ENCODE measurements around the gene SLCO4A1.

SLCO4A1 gene

DNA sequence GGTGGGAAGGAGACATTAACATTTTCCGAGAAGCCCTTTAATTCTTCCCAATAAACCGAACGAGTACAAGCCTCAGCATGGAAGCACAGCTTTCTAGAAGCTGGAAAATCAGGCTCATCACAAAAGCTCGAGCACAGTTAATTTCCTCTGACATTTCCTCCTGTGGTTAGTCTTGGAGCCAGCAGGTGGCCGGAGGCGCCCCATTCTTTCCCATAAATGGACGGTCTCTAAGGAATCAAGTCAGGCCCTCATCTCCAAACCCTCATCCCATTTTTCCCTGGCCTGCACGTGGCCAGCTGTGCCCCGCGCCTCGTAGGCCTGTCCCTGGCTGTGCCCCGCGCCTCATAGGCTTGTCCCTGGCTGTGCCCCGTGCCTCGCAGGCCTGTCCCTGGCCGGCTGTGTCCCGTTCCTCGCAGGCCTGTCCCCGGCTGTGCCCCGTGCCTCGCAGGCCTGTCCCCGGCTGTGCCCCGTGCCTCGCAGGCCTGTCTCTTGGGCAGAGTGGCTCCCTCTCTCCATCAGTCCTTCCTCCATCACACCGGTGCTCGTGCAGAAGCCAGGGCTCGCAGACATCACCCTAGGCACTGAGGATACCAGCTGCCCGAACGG, 46.7 kb downstream of the SLCO4A1 start:
- DNase-seq = no peak

- DNase-seq = no peak
Observed at GRCh38 chr20:62689861-62690260, 47.6 kb downstream of the SLCO4A1 start.

DNA sequence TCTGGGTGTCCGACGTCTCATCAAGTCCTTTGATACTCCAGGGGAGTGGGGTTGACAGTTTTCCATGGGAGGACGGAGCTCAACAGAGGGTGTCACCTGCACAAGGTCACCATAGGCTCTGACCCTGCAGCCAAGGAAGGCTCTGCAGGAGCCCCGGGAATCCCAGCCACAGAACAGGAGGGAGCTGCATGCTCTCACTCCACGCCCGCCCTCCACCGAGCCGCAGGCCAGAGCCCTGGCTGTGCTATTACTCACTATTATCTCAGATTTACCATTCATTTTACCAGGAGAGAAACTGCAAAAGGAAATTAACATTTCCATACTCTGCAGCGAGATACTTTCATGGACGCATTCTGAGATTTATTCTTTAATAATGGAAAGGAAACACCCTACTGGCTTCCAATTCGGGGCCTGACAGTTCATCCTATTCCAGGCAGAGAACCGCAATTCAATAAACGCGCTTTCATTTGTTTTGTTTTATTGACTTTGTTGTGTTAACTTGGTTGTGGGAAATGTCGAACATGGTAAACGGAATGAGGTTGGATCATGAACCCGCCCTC, 48.0 kb downstream of the SLCO4A1 start:
- no peak for DNase-seq

DNA sequence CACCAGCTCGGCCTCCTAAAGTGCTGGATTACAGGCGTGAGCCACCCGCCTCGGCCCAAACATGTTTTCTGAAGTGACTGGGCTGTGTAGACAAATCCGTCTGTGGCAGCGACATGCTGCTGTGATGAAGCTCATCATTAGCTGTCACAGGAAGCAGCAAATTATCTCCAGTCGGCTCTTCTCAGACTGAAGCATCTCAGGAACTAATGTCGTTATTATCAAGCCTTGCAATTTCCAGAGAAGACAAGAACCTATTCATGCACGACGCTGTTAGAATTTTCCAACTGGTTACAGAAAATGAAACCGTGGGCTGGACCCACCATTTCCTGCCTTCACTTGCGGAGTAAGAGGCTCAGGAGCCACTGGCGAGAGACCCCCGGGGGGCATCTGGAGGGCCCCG, 49.2 kb downstream of the SLCO4A1 start:
- no peak for DNase-seq

GRCh38 chr20:62692176-62692575, 49.9 kb downstream of the SLCO4A1 start:
- no peak for DNase-seq

DNA sequence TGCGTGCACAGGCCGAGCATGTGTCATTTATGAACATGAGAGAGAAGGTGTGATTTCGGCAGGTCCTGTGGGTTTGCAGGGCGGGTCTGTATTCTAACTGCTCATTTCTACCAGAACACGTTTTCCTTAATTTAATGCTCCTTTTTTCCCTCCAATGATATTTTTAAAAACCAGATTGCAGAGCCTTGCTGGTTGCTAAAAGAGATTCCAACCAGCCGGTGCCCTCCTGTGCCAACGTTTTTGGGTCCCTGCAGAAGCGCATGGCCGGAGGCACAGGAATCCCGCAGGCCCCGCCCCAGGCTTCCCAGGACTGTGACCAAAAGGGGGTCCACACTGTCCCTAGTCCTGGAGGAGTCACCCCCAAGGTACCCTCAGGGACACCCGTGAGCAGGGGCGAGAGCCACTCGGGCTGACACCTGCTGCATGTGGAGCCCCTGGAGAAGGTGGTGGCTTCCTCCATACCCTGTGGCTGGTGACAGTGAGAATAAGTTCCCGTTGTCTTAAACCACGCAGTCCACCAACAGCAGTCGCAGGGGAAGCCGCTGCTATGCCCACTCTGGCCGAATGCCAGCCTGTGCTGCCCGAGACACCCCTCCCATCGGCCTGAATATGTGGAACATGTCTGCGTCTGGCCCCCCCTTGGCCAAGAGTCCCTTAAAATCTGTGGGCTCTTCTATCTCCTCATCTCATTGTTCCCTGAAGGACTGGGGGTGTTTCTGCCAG, 50.7 kb downstream of the SLCO4A1 start:
- no peak for DNase-seq

DNA sequence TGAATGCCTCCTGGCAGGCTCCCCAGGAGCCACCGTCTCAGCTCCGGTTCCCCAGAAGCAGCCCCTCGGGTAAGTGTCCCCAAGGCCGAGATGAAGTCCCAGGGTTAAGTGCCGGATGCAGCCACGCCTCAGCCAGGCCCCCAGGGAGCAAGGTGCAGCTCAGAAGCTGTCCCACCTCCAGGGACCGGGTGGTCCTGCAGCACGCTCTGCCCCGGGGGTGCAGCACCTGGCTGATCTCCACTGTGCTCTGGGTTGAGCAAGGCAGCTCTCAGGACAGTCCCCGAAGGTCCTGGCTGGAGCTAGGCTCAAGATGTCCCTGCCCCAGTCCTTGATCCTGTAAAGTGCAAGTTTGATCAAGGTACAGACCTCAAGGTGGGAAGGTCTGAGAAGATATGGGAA, 51.2 kb downstream of the SLCO4A1 start:
- DNase-seq = no peak

- no peak for DNase-seq
Observed at GRCh38 chr20:62694106-62694505, 51.8 kb downstream of the SLCO4A1 start.

- DNase-seq = no peak
Observed at GRCh38 chr20:62694868-62695267, 52.6 kb downstream of the SLCO4A1 start.

DNA sequence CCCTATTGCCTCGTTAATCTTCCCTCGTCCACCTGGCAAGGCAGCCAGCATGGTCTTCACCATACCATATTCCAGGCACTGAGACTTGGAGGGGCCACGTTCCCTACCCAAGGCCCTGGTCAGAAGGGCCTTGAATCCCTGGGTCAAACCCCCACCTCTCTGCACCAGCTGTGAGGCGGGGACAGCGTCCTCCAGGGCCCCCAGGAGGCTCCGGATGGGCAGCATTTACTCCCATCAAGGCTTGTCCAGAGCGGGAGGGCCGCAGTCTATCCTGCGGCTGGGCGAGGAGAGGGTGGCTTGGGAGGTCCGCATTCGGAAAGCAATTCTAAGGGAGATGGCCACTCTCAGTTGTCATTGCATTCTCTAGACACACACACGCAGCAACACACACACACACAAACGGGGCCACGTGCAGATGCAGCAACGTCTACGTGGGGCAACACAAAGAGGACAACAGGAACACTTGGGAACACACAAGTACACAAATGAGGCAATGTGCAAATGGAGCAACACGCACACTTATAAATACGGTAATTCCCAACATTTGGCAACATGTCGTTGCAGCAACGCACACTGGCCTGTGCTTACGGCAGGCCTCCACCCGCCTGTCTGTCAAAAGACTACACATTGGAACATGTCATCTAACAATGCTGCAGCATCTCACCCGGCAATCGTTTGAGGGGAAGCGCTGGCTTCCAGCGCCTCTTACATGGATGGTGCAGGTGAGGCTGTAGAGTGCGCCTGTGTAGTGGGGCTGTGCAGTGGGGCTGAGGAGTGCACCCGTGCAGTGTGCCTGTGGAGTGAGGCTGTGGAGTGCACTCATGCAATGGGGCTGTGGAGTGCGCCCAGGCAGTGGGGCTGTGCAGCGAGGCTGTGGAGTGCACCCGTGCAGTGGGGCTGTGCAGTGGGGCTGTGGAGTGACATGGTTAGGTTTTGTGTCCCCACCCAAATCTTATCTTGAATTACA, 53.4 kb downstream of the SLCO4A1 start:
- no peak for DNase-seq

GRCh38 chr20:62696434-62696957, 54.2 kb downstream of the SLCO4A1 start:
- no peak for DNase-seq

- no peak for DNase-seq
Observed at GRCh38 chr20:62696989-62697388, 54.7 kb downstream of the SLCO4A1 start.

DNA sequence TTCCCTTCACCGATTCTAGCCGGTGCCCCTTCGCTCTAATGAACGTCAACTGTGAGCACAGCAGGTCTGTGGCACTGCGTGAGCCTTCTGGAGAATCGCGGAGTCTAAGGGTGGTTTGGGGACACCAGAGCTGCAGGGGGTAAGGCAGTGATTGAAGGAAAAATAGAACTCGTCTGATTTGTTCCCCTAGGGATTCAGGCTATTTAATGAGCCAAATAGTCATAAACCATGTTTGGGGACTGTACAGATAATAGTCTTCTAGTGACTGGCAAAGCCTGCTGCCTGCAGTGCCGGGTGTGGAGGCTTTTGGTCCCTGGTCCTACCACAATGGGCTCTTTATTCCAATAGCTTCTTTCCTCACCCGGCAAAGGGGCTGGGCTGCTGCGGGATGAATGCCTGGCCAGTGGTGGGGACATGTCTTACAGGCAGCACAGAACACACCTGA, 55.2 kb downstream of the SLCO4A1 start:
- no peak for DNase-seq

- no peak for DNase-seq
Observed at GRCh38 chr20:62698231-62698630, 55.9 kb downstream of the SLCO4A1 start.

DNA sequence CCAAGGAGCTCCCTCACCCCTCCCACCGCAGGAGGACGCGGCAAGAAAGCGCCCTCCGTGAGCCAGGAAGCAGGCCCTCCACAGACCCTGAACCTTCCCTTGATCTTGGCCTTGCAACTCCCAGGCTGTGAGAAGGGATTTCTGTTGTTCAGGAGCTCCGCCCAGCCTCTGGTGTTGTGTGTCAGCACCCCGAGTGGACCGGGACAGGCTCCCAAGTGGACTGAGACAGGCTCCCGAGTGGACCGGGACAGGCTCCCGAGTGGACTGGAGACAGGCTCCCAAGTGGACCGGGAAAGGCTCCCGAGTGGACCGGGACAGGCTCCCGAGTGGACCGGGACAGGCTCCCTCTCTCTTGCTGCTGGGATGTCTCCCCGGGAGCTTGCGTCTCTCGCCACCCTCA, 57.0 kb downstream of the SLCO4A1 start:
- no peak for DNase-seq

DNA sequence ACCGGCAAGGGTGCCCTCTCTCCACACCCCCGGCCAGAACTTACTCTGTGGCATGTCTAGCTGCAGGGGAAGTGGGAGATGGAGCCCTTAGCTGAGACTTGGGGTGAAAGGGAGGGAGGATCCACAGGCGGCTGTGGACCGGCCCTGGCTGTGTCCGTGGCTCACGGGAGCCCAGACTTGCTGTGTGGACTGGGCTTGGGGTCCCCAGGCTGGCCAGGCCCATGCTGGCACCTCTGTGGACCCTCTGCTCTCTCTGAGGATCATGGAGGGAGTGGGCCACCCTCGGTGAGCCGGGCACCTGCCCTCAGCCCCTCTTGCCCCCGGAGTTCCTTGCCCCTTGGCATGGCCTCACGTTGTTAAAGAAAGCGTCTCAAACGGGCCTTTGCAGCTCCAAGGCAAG, 57.4 kb downstream of the SLCO4A1 start:
- DNase-seq = no peak

- no peak for DNase-seq
Observed at GRCh38 chr20:62700261-62700930, 58.1 kb downstream of the SLCO4A1 start.

GRCh38 chr20:62701161-62702012, 59.1 kb downstream of the SLCO4A1 start:
- DNase-seq = no peak

DNA sequence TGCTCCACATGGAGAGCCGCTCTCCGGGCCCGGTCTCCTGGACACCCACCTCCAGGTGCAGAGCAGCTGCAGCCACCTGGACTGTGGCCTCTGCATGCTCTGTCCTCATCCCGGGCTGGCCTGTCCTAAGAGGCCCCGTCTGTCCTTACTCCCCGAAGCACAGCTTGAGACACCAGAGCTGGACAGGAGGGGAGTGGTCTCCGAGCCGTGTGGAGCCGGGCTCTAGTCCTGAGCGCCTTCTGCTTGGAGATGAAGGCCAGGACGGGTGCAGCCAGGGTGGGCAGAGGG, 59.7 kb downstream of the SLCO4A1 start:
- DNase-seq = no peak

DNA sequence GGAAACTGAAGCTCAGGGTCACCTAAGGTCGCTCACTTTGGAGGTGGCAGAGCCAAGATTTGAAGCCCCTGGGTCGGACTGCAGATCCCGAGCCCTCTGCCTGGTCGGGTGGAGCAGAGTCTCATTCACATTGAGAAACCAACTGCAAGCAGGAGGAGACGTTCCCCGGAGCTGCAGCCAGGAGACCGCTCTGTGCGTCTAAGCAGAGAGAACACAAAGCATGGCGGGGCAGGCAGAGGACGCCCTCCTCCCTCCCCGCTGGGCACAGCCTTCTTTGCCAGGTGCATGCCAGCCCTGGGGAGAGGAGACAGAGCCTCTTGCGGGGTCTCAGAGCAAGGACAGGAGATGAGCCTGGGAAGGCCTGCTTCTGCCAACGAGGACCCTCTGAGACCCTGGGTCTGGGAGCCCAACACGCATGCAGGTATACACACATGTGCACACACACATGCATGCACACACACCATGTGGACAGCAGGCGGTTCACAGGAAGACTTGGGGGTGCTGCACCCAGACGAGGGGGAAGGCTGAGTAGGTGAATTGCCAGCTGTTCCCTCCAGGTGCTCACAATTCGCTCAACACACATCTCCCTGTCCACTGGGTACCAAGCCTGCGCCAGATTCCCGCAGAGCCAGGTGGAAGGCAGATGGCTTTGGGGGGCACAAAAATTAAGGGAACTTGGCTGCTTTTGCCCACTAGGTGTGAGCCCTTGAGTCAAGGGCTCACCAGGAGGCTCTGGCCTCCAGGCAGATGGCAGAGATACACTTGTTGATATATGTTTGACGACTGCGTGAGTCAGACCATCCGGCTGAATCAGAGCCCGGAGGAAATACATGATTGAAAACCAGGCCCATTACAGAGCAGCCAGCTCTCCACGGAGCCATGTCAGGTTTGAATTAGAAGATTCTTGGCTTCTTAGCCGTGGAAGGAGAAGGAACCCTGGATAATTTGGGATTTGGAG, 60.9 kb downstream of the SLCO4A1 start:
- DNase-seq = no peak
